ENCODE data around the gene TBC1D22A. TPM values are rescaled to one million over a fixed set of nuclear protein-coding genes. Genes with fewer than 3 reads are reported as not detected.

Gene TBC1D22A
- total RNA-seq, 1 donor from 2014 or later, result 18.9 TPM

GRCh38 chr22:47163856-47164513, 401.5 kb downstream of the TBC1D22A start:
- H3K27me3 Mint-ChIP-seq (ENCODE audit: low read depth), result no peaks in the 10 kb centered on the region
- H3K27ac Mint-ChIP-seq (ENCODE audit: unreplicated experiment), result no peak overlapping the region

GRCh38 chr22:47164514-47165337, 402.3 kb downstream of the TBC1D22A start:
- Mint-ChIP-seq H3K4me1 (ENCODE audit: low read depth) (no peaks in the 10 kb centered on the region), H3K36me3 (ENCODE audit: low read depth) (peaks cover 2% of the 10 kb centered on the region), H3K27me3 (ENCODE audit: low read depth) (no peaks in the 10 kb centered on the region), H3K27ac (ENCODE audit: unreplicated experiment) (no peak overlapping the region), H3K4me3 (ENCODE audit: unreplicated experiment) (no peak overlapping the region), H3K9me3 (ENCODE audit: low read depth) (no peaks in the 10 kb centered on the region)
- peak; percentile 75 for DNase-seq (ENCODE audit: low spot score)
- no peak for TF ChIP-seq CTCF (IDR thresholded peaks at IDR 0.05)

More at GRCh38 chr22:47163856-47164513, 401.5 kb downstream of the TBC1D22A start:
- Mint-ChIP-seq H3K9me3 (ENCODE audit: low read depth) (no peaks in the 10 kb centered on the region), H3K4me3 (ENCODE audit: unreplicated experiment) (no peak overlapping the region), H3K4me1 (ENCODE audit: low read depth) (no peaks in the 10 kb centered on the region), H3K36me3 (ENCODE audit: low read depth) (peaks cover 2% of the 10 kb centered on the region)
- no peak for TF ChIP-seq CTCF (IDR thresholded peaks at IDR 0.05)
- DNase-seq (ENCODE audit: low spot score), result peak; percentile 72

GRCh38 chr22:47165338-47166032, 403.0 kb downstream of the TBC1D22A start:
- H3K4me3 Mint-ChIP-seq (ENCODE audit: unreplicated experiment), result no peak overlapping the region
- H3K4me1 Mint-ChIP-seq (ENCODE audit: low read depth), result no peaks in the 10 kb centered on the region
- no peak overlapping the region for H3K27ac Mint-ChIP-seq (ENCODE audit: unreplicated experiment)
- DNase-seq (ENCODE audit: low spot score), result no peak
- no peaks in the 10 kb centered on the region for H3K27me3 Mint-ChIP-seq (ENCODE audit: low read depth)
- peaks cover 2% of the 10 kb centered on the region for H3K36me3 Mint-ChIP-seq (ENCODE audit: low read depth)
- H3K9me3 Mint-ChIP-seq (ENCODE audit: low read depth), result no peaks in the 10 kb centered on the region
- TF ChIP-seq CTCF (IDR thresholded peaks at IDR 0.05), result no peak

GRCh38 chr22:47166033-47166404, 403.6 kb downstream of the TBC1D22A start:
- H3K4me1 Mint-ChIP-seq (ENCODE audit: low read depth), result no peaks in the 10 kb centered on the region
- no peaks in the 10 kb centered on the region for H3K9me3 Mint-ChIP-seq (ENCODE audit: low read depth)
- peak; percentile 44 for DNase-seq (ENCODE audit: low spot score)
- H3K36me3 Mint-ChIP-seq (ENCODE audit: low read depth), result peaks cover 2% of the 10 kb centered on the region
- no peak overlapping the region for H3K27ac Mint-ChIP-seq (ENCODE audit: unreplicated experiment)
- no peak for TF ChIP-seq CTCF (IDR thresholded peaks at IDR 0.05)
- no peak overlapping the region for H3K4me3 Mint-ChIP-seq (ENCODE audit: unreplicated experiment)
- H3K27me3 Mint-ChIP-seq (ENCODE audit: low read depth), result no peaks in the 10 kb centered on the region

GRCh38 chr22:47166446-47167016, 404.1 kb downstream of the TBC1D22A start:
- H3K27me3 Mint-ChIP-seq (ENCODE audit: low read depth), result no peaks in the 10 kb centered on the region
- peaks cover 2% of the 10 kb centered on the region for H3K36me3 Mint-ChIP-seq (ENCODE audit: low read depth)
- H3K4me1 Mint-ChIP-seq (ENCODE audit: low read depth), result no peaks in the 10 kb centered on the region
- no peak for TF ChIP-seq CTCF (IDR thresholded peaks at IDR 0.05)
- no peaks in the 10 kb centered on the region for H3K9me3 Mint-ChIP-seq (ENCODE audit: low read depth)
- DNase-seq (ENCODE audit: low spot score), result peak; percentile 63
- H3K27ac Mint-ChIP-seq (ENCODE audit: unreplicated experiment), result no peak overlapping the region
- no peak overlapping the region for H3K4me3 Mint-ChIP-seq (ENCODE audit: unreplicated experiment)
